Measurements from ENCODE around the gene ENHO.

Gene ENHO

GRCh38 chr9:34522971-34523797, at the start of gene ENHO:
TSS of gene ENHO (minus strand) at chr9:34522990. CDS start at chr9:34521695, 1,295 bp downstream.
- peak; percentile 89 for DNase-seq (ENCODE audit: low spot score)

- DNase-seq (ENCODE audit: low spot score), result no peak
Observed at GRCh38 chr9:34572092-34572491, 49.3 kb upstream of the ENHO start.

GRCh38 chr9:34571481-34571810, 48.7 kb upstream of the ENHO start:
- no peak for DNase-seq (ENCODE audit: low spot score)

- no peak for DNase-seq (ENCODE audit: low spot score)
Observed at GRCh38 chr9:34570809-34571480, 48.2 kb upstream of the ENHO start.

GRCh38 chr9:34570376-34570775, 47.6 kb upstream of the ENHO start:
- no peak for DNase-seq (ENCODE audit: low spot score)

- DNase-seq (ENCODE audit: low spot score), result no peak
Observed at GRCh38 chr9:34568774-34569173, 46.0 kb upstream of the ENHO start.

- DNase-seq (ENCODE audit: low spot score), result no peak
Observed at GRCh38 chr9:34568133-34568532, 45.3 kb upstream of the ENHO start.

- no peak for DNase-seq (ENCODE audit: low spot score)
Observed at GRCh38 chr9:34566972-34567371, 44.2 kb upstream of the ENHO start.

GRCh38 chr9:34566322-34566721, 43.5 kb upstream of the ENHO start:
- DNase-seq (ENCODE audit: low spot score), result no peak

GRCh38 chr9:34565856-34566255, 43.1 kb upstream of the ENHO start:
- DNase-seq (ENCODE audit: low spot score), result no peak

GRCh38 chr9:34564617-34565016, 41.8 kb upstream of the ENHO start:
- DNase-seq (ENCODE audit: low spot score), result no peak

- no peak for DNase-seq (ENCODE audit: low spot score)
Observed at GRCh38 chr9:34563262-34563661, 40.5 kb upstream of the ENHO start.

GRCh38 chr9:34562135-34562745, 39.5 kb upstream of the ENHO start:
- DNase-seq (ENCODE audit: low spot score), result no peak

- DNase-seq (ENCODE audit: low spot score), result no peak
Observed at GRCh38 chr9:34560599-34561214, 37.9 kb upstream of the ENHO start.

- peak; percentile 32 for DNase-seq (ENCODE audit: low spot score)
Observed at GRCh38 chr9:34559624-34560455, 37.0 kb upstream of the ENHO start.

- DNase-seq (ENCODE audit: low spot score), result no peak
Observed at GRCh38 chr9:34558919-34559623, 36.3 kb upstream of the ENHO start.

- DNase-seq (ENCODE audit: low spot score), result no peak
Observed at GRCh38 chr9:34558364-34558763, 35.6 kb upstream of the ENHO start.

- DNase-seq (ENCODE audit: low spot score), result no peak
Observed at GRCh38 chr9:34557426-34558321, 34.9 kb upstream of the ENHO start.

- DNase-seq (ENCODE audit: low spot score), result no peak
Observed at GRCh38 chr9:34556949-34557348, 34.2 kb upstream of the ENHO start.

GRCh38 chr9:34555936-34556525, 33.2 kb upstream of the ENHO start:
- DNase-seq (ENCODE audit: low spot score), result no peak
